Prostate gland (tissue), 2 donors: Measurements from ENCODE around the gene FHIT.

Experiments used
- CTCF ChIP-seq, 4 experiments: fragments of 200-600 bp in 2 of 4; fragments of 450-650 bp in 2 of 4; sonication (generic) in 2 of 4; IDR thresholded peaks; 1 replicate in 3 of 4; 2 replicates in 1 of 4; pipeline ENCODE4 v1.5.1; 2016 to 2019; ENCODE audit warnings: antibody characterized with exemption in 4 of 4, mild to moderate bottlenecking in 2 of 4, moderate library complexity in 2 of 4
- POLR2A ChIP-seq: fragments of 450-650 bp; IDR thresholded peaks from one replicate; pipeline ENCODE4 v1.6.1; 2016; ENCODE audit warnings: antibody characterized with exemption, mild to moderate bottlenecking

DNA sequence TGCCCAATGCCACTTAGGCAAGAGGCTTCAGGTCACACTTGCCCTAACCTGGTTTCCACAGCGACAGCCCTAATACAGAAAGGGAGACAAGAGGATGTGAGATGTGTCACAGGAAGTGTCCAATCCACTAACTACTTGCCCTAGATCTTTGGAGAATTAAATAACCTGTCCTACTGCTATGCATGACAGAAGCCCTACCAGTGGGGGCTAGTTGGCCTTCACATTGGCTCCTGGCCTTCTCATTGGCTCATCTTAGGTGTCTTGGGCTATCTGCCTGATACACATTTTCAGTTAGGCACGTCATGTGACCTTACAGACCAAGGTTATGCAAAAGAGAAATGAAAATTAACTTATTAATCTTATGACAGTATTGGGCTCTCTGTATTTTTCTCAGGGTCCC is 449.9 kb downstream of the FHIT start:
- TF ChIP-seq CTCF (IDR thresholded peaks at IDR 0.05): no peak
- no peak for TF ChIP-seq POLR2A
